Glomerular visceral epithelial cell (primary cell): ENCODE measurements around the gene FSTL5.
"Not testable (repeated sequence)": the region's sequence is repeated elsewhere in the genome, so short reads cannot be mapped to it uniquely, and the experiment has no call there.

Experiments
- DNase-seq: peaks from one replicate; pipeline ENCODE4 v3.0.0-alpha.2; 2016; ENCODE audit errors: extremely low spot score

The FSTL5 gene

DNA sequence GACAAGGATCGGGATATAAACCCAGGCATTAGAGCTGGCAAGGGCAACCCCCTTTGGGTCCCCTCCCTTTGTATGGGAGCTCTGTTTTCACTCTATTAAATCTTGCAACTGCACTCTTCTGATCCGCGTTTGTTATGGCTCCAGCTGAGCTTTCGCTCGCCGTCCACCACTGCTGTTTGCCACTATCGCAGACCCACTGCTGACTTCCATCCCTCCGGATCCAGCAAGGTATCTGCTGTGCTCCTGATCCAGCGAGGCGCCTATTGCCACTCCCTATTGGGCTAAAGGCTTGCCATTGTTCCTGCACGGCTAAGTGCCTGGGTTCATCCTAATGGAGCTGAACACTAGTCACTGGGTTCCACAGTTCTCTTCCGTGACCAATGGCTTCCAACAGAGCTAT, 59.9 kb downstream of the FSTL5 start:
- DNase-seq: not testable (repeated sequence)

DNA sequence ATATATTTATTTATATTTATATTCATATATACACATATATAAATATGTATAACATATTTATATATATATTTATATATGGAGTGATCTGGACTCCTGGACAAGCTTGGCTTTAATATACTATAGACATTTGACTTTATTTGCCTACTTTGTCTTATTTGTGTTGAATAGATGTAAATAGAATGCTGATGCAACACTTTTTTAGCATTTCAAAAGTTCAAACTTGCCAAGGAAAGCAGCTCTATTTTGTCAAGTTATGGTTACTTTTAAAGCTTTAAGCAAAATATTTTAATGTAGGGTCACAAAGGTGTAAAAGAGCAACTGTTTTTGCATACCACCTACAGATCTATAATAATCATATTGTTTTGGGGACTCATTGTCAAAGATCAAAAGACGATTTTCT, 61.1 kb downstream of the FSTL5 start:
- DNase-seq: no peak

DNA sequence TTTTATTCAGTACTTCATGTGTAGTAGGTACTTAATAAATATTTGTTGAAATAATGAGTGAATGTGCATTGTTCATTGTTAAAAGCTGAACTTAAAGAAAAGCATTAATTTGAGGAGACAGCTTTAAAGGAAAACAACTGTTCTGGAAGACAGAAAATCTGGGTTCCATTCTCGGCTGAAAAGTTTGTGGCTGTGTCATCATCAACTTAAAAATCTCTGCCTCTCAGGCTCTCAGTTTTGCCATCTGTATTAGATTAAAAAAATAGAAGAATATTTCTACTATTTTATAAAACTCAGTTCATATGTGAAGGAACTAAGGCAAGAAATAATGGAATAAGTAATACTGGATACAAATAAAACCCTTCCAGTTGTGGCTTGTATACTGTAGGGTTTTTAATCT, 62.5 kb downstream of the FSTL5 start:
- DNase-seq: no peak

- no peak for DNase-seq
Measured at GRCh38 chr4:162075726-162076125, 88.1 kb downstream of the FSTL5 start.

GRCh38 chr4:162061214-162061613, 102.6 kb downstream of the FSTL5 start:
- DNase-seq: peak; percentile 24

- DNase-seq: no peak
Measured at GRCh38 chr4:162059656-162060055, 104.1 kb downstream of the FSTL5 start.

GRCh38 chr4:162056990-162057389, 106.8 kb downstream of the FSTL5 start:
- no peak for DNase-seq

DNA sequence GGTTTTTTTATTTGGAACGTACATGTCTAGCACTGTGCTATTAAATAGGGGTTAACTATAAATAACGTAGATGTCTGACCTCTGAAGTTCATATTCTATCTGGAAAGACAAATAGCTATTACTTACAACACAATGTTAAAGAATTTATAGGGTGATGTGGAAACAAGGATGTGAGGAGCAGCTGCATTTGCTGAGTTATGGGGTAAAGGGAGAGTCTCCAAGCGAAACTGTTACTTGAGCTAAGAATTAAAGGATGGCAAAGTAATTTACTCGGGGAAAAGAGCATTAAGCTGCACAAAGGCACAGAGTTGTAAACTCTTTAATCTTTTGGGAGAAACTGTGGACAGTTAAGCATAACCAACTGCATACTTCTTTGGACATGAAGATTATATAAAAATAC, 117.7 kb downstream of the FSTL5 start:
- DNase-seq: no peak

GRCh38 chr4:162038112-162038511, 125.7 kb downstream of the FSTL5 start:
- no peak for DNase-seq

DNA sequence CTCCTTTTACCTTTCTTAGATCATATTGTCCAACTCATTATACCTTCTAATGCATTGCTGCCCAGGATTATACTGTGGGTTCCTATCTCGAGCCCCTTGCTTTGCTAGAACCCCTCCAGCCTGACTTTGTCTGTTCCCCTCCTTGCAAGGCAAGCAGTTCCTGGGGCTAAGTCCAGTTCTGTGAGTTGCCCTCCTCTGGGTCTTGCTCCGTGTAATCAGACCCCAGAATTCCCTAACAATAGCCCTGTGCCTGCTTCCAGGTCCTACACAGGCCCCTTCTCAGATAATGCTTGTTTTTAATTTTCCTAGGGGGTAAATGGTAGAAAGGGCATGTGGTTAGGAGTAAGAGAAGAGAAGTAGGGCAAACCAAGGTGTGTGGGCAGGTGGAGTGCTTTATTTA, 145.9 kb downstream of the FSTL5 start:
- DNase-seq: no peak

DNA sequence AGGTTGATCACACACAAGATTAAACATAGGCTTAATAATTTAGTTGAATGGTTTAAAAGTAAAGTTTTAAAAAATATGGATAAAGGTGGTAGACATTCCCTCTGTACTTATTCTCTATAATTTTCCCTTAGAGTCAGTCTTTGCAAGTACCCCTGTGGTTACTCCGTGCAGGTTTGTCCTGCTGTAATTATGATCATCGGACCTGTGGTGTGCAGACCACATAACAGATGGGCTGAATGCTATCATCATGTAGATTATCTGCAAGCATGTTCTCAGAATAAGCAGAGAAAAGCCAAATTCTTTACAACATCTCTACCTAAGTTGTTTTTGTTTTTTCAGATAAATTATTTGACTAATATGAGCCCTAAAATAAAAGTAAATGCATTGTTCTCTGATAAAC, 146.8 kb downstream of the FSTL5 start:
- DNase-seq: no peak

DNA sequence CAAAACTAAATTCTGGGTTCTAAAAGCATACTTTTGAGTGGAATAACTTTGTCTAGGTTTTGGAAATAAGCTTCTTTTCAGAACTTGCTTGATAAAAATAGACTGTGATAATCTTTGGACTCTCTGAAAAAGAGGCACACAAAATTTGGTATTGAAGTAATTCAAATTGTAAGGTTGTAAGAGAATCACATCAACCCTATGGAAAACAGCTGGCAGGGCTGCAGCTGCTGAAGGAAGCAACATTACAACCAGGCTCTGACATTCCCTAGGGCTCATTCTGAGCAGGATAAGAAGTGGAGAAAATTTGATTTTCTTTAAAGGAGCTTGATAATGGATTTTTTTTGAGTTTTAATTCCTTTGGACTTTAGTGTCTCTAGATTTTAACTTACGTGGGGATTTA, 147.6 kb downstream of the FSTL5 start:
- no peak for DNase-seq

DNA sequence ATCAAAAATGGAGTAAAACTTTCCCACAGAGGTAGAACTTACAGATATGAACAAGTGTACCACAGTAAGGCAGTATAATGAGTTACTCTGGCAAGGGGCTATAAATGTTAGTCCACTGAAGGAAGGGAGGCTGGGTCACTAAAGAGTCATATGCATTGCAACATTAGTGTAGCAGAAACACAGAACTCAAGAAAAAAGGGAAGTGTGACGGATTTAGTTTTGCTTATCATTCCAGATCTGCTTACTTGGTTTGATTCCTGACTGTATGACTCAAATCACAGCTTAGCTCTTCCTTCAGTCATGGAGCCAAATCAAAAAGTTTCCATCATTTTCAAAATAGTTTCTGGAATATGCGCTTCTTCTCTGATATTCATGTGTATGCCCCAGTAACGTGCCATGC, 148.7 kb downstream of the FSTL5 start:
- no peak for DNase-seq

- no peak for DNase-seq
Measured at GRCh38 chr4:162011089-162011488, 152.7 kb downstream of the FSTL5 start.

- DNase-seq: no peak
Measured at GRCh38 chr4:162010362-162010761, 153.4 kb downstream of the FSTL5 start.

DNA sequence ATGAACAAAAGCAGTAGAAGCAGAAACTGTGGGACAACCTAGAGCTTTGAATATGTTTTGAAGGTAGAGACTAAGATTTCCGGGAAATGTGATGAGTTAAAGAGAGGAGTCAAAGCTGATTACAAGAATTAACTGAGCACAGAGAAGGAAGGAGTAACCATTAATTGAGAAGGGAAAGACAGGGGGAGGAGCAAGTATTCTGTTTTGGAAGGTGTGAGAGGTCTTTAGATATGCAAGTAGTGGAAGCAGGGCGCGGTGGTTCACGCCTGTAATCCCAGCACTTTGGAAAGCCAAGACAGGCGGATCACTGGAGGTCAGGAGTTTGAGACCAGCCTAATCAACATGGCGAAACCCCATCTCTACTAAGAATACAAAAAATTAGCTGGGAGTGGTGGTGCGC, 171.5 kb downstream of the FSTL5 start:
- no peak for DNase-seq

DNA sequence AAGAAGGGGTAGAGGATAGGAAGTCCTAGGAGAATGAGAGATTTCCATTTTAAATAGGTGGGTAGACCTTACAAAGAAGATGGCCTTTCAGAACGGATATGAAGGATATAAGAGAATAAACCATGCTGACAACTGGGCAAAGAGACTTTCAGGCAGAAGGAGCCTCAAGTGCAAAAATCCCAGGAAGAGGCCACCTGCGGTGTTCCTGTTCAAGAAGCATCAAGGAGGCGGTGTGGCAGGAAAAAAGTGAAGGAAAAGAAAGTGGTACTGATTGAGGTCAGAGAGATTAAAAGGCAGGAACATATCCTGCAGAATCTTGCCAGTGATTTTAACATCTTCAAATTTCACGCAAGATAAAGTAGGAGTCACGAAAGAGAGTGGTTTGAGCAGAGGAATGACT, 172.0 kb downstream of the FSTL5 start:
- DNase-seq: no peak

DNA sequence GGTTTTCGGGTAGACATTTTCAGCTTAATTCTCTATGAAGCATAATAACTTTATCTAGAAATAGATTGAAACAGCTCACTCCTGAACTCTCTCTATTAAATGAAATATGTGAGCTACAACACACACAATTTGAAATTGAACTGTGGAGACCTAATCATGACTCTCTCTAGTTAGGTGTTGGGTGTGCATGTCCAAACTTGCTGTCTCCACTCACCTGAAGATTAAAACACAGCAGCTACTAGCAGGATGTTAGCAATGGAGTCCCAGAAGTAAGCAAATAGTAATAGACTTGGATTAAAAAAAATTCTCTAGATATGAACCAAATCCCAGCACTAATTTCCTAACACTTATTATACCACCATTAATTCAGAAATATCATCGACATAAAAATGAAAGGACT, 173.1 kb downstream of the FSTL5 start:
- no peak for DNase-seq

GRCh38 chr4:161988946-161989345, 174.9 kb downstream of the FSTL5 start:
- no peak for DNase-seq

GRCh38 chr4:161987611-161988010, 176.2 kb downstream of the FSTL5 start:
- DNase-seq: no peak

GRCh38 chr4:161952382-161952781, 211.4 kb downstream of the FSTL5 start:
- no peak for DNase-seq

DNA sequence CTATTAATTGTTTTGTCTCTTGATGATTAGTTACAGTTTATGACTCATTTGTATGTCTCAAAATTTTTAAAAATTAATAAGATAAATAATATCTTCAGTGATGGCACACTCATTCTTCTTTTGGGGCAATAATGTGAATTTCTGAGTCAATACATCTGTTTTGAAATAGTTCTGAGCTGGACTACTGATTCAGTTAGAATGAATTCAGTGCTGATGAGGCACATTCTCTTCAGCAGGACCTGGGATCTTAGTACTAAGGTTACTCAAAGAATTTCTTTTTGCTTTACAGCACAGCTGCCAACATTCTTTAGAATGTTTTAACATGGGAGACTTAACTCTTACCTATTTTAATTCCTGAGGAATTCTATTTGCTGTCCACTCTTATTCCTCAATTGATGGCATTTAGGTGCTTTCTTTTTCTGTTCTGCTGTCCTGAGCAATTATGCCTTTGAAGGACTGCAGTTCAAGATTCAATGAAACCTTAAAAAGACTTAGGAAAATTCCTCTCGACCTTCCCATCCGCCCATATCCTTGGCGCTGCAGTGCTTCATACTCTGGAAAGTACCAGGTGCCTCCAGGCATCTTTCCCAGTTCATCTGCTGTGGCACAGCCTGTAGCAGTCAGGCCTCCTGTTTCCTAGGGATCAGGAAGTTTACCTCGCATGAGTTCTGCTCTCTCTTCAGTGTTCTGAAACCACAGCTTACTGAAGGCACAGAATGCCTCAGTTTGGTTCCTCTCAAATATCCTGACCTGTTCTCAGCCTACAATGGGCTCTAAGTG, 213.7 kb downstream of the FSTL5 start:
- DNase-seq: no peak

- DNase-seq: no peak
Measured at GRCh38 chr4:161948026-161948770, 215.6 kb downstream of the FSTL5 start.
